Left lung (tissue), 10 donors: ENCODE measurements around the gene DYNC2I2. TPM values are rescaled to one million over a fixed set of nuclear protein-coding genes. Genes with fewer than 3 reads are reported as not detected.
A peak's percentile ranks its signal among the peaks of the same experiment; 100 is the strongest.

Experiments
- ATAC-seq: fragments of 200-7000 bp; cut with Tn5 transposase; one replicate; pipeline ENCODE4 v1.9.1; 2020; ENCODE audit warnings: moderate library complexity
- DNase-seq, 4 donors: peaks; one replicate each; pipeline ENCODE4 v3.0.0-alpha.2; 2013 to 2020
- H3K27ac ChIP-seq, 2 donors: fragments of 200-600 bp; sonication (generic) in 1 of 2; one replicate each; pipeline versions ENCODE4 v1.5.0 to v1.8.0; 2020 to 2021
- H3K27me3 ChIP-seq, 2 donors: fragments of 200-600 bp; sonication (generic) in 1 of 2; one replicate each; pipeline versions ENCODE4 v1.5.0 to v1.8.0; 2020 to 2021
- H3K36me3 ChIP-seq, 2 donors: fragments of 200-600 bp; sonication (generic) in 1 of 2; one replicate each; pipeline versions ENCODE4 v1.5.0 to v1.8.0; 2020 to 2021
- H3K4me1 ChIP-seq, 2 donors: fragments of 200-600 bp; one replicate each; pipeline ENCODE4 v1.8.0; 2021
- H3K4me3 ChIP-seq, 2 donors: fragments of 200-600 bp; sonication (generic) in 1 of 2; one replicate each; pipeline versions ENCODE4 v1.5.0 to v1.8.0; 2020 to 2021; ENCODE audit warnings: mild to moderate bottlenecking in 1 of 2
- H3K9me3 ChIP-seq, 2 donors: fragments of 200-600 bp; sonication (generic) in 1 of 2; one replicate each; pipeline versions ENCODE4 v1.5.0 to v1.8.0; 2020 to 2021
- CTCF ChIP-seq, 2 donors: fragments of 200-600 bp; sonication (generic) in 1 of 2; IDR thresholded peaks; one replicate each; pipeline versions ENCODE4 v1.5.0 to v1.8.0; 2021; ENCODE audit warnings: antibody characterized with exemption in 2 of 2
- intact Hi-C, 2 donors: fragments of 100-400 bp; cut with DNase I; formaldehyde crosslinking; loops; one replicate each; pipeline versions ENCODE4 v1.11.2 to v1.14.2; 2022
- polyA plus RNA-seq, 6 donors: library from polyadenylated mRNA; unstranded; fragments of 120-200 nt; gene quantifications; one replicate each; pipeline ENCODE4 v1.2.1, GENCODE V29; 2013; ENCODE audit not compliant: insufficient read length in 6 of 6
- total RNA-seq, 2 donors: library from RNA; stranded (reverse); fragmentation: NEBNext Ultra II Directional; extraction: Animal tissue kit (Norgen Biotek cat#: 25700); gene quantifications; one replicate each; pipeline ENCODE4 v1.2.1, GENCODE V29; 2021
- donor health status: DM: no; HTN: yes; CAD: no.
- donor health status: DM: no; HTN: no; CAD: no.

Gene DYNC2I2
- total and polyA plus RNA-seq, 8 donors, result 45.2 to 55.4 (median 50.1) TPM

GRCh38 chr9:128607642-128608350, 48.9 kb downstream of the DYNC2I2 start:
- Histone ChIP-seq H3K4me1 (no peaks in the 10 kb centered on the region), H3K27me3 (no peaks in the 10 kb centered on the region), H3K9me3 (no peaks in the 10 kb centered on the region), H3K27ac (no peak overlapping the region), H3K4me3 (no peak overlapping the region), H3K36me3 (peaks cover 24 to 100% of the 10 kb centered on the region in 2 donors)
- intact Hi-C loops, result no loop called here
- TF ChIP-seq CTCF (IDR thresholded peaks at IDR 0.05), result no peak
- DNase-seq, result peak in 1 of 4 donors; percentile 25
- ATAC-seq, result no peak

- Histone ChIP-seq H3K9me3 (no peaks in the 10 kb centered on the region), H3K4me3 (no peak overlapping the region), H3K27me3 (no peaks in the 10 kb centered on the region), H3K27ac (no peak overlapping the region), H3K36me3 (peaks cover 14 to 100% of the 10 kb centered on the region in 2 donors), H3K4me1 (no peaks in the 10 kb centered on the region)
- DNase-seq (peak in 1 of 4 donors; percentile 15), ATAC-seq (no peak)
- no peak for TF ChIP-seq CTCF (IDR thresholded peaks at IDR 0.05)
- intact Hi-C loops, result no loop called here
These were observed 53.0 kb downstream of the DYNC2I2 start for GRCh38 chr9:128603697-128604096.

- Histone ChIP-seq H3K4me3 (no peak overlapping the region), H3K9me3 (no peaks in the 10 kb centered on the region), H3K27ac (no peak overlapping the region), H3K4me1 (no peaks in the 10 kb centered on the region), H3K27me3 (no peaks in the 10 kb centered on the region), H3K36me3 (peaks cover 15 to 99% of the 10 kb centered on the region in 2 donors)
- intact Hi-C loops, result no loop called here
- ATAC-seq (no peak), DNase-seq (no peak)
- TF ChIP-seq CTCF (IDR thresholded peaks at IDR 0.05), result no peak
These were observed 56.5 kb downstream of the DYNC2I2 start for GRCh38 chr9:128600099-128600498.

- H3K27me3 ChIP-seq, result no peaks in the 10 kb centered on the region
- H3K36me3 ChIP-seq, result peaks cover 17 to 99% of the 10 kb centered on the region in 2 donors
- TF ChIP-seq CTCF (IDR thresholded peaks at IDR 0.05), result no peak
- no peaks in the 10 kb centered on the region for H3K4me1 ChIP-seq
- intact Hi-C loops, result no loop called here
- no peak overlapping the region for H3K4me3 ChIP-seq
- ATAC-seq (no peak), DNase-seq (no peak)
- no peak overlapping the region for H3K27ac ChIP-seq
- no peaks in the 10 kb centered on the region for H3K9me3 ChIP-seq
These were observed 61.2 kb downstream of the DYNC2I2 start for GRCh38 chr9:128595471-128595870.

GRCh38 chr9:128593856-128594255, 62.8 kb downstream of the DYNC2I2 start:
- DNase-seq (no peak), ATAC-seq (no peak)
- no peaks in the 10 kb centered on the region for H3K27me3 ChIP-seq
- H3K36me3 ChIP-seq, result peaks cover 16 to 99% of the 10 kb centered on the region in 2 donors
- no peak overlapping the region for H3K4me3 ChIP-seq
- intact Hi-C loops, result no loop called here
- H3K4me1 ChIP-seq, result no peaks in the 10 kb centered on the region
- no peak overlapping the region for H3K27ac ChIP-seq
- no peaks in the 10 kb centered on the region for H3K9me3 ChIP-seq
- no peak for TF ChIP-seq CTCF (IDR thresholded peaks at IDR 0.05)
